Panc1 (cell line): ENCODE measurements around the gene FOXA3. TPM values are rescaled to one million over a fixed set of nuclear protein-coding genes. Genes with fewer than 3 reads are reported as not detected.

Experiments
- ATAC-seq: fragments of 200-7000 bp; cut with Tn5 transposase; 2 replicates; pipeline ENCODE4 v1.9.1; 2020; ENCODE audit warnings: mild to moderate bottlenecking, moderate library complexity
- BruUV-seq: library from RNA; stranded (reverse); fragments of 400-500 nt; replicated peaks from 2 replicates; lab custom pipeline; 2021; lab: Mats Ljungman, UMichigan
- CTCF ChIA-PET: fragments of 300-600 bp; sonication (Branson Sonifier 250); formaldehyde crosslinking; loops from one replicate; lab custom pipeline; 2022; ENCODE audit warnings: antibody characterized with exemption; lab: Charles Lee
- POLR2A ChIA-PET: fragments of 300-600 bp; sonication (Branson Sonifier 250); formaldehyde crosslinking; loops from one replicate; lab custom pipeline; 2022; ENCODE audit warnings: antibody characterized with exemption; lab: Charles Lee
- DNase-seq: peaks from one replicate; pipeline ENCODE4 v3.0.0-alpha.2; 2010; ENCODE audit warnings: low read depth, low spot score
- H3K27ac ChIP-seq: 2 replicates; pipeline ENCODE4 v1.5.1; 2011; ENCODE audit warnings: mild to moderate bottlenecking, low read length, inconsistent platforms
- H3K27me3 ChIP-seq: fragments of 200-500 bp; sonication (Bioruptor generic); 2 replicates; pipeline ENCODE4 v1.6.0; 2014; ENCODE audit warnings: low read length, inconsistent platforms; ENCODE audit not compliant: control insufficient read depth, insufficient read depth
- H3K36me3 ChIP-seq: fragments of 200-500 bp; sonication (Bioruptor generic); 2 replicates; pipeline ENCODE4 v1.5.1; 2014; ENCODE audit warnings: inconsistent platforms, mild to moderate bottlenecking, low read length, moderate library complexity; ENCODE audit not compliant: control insufficient read depth, insufficient read depth
- H3K4me1 ChIP-seq: 2 replicates; pipeline ENCODE4 v1.5.1; 2011; ENCODE audit warnings: inconsistent platforms, mild to moderate bottlenecking, low read length, moderate library complexity; ENCODE audit not compliant: control insufficient read depth, insufficient read depth
- H3K4me3 ChIP-seq, 2 experiments: 2 replicates each; pipeline ENCODE4 v1.5.1; 2011 to 2012; ENCODE audit warnings: low read depth in 2 of 2, low read length in 2 of 2, mild to moderate bottlenecking in 2 of 2, inconsistent platforms in 1 of 2, moderate library complexity in 1 of 2
- H3K9me3 ChIP-seq: fragments of 200-500 bp; sonication (Bioruptor generic); 2 replicates; pipeline ENCODE4 v1.5.1; 2014; ENCODE audit warnings: low read depth, mild to moderate bottlenecking, inconsistent platforms, low read length, moderate library complexity; ENCODE audit not compliant: control insufficient read depth, insufficient read depth
- CTCF ChIP-seq: fragments of 450-650 bp; IDR thresholded peaks from 2 replicates; pipeline ENCODE4 v1.5.1; 2017; ENCODE audit warnings: mild to moderate bottlenecking
- POLR2AphosphoS5 ChIP-seq: IDR thresholded peaks from 2 replicates; pipeline ENCODE4 v1.6.1; 2012; ENCODE audit warnings: mild to moderate bottlenecking, low read depth, low read length, moderate library complexity
- REST ChIP-seq, 2 experiments: IDR thresholded peaks; 2 replicates each; pipeline ENCODE4 v1.6.1; 2011 to 2012; ENCODE audit warnings: low read depth in 2 of 2, control low read depth in 1 of 2, low read length in 1 of 2, mild to moderate bottlenecking in 1 of 2, moderate library complexity in 1 of 2; ENCODE audit not compliant: insufficient read depth in 1 of 2
- SIN3A ChIP-seq: IDR thresholded peaks from 2 replicates; pipeline ENCODE4 v1.6.1; 2012; ENCODE audit warnings: low read depth, mild to moderate bottlenecking, low read length, moderate library complexity, borderline replicate concordance; ENCODE audit not compliant: insufficient read depth
- TCF7L2 ChIP-seq: IDR thresholded peaks from 2 replicates; pipeline ENCODE4 v1.6.1; 2011; ENCODE audit warnings: mild to moderate bottlenecking, low read depth, low read length, inconsistent platforms
- in situ Hi-C: cut with HindIII; loops from 2 replicates; pipeline ENCODE4 v1.10.0; 2016; ENCODE audit warnings: low sequenced_read_pairs, low pct_unique_long_range_greater_than_20kb
- intact Hi-C: fragments of 100-400 bp; cut with micrococcal nuclease; formaldehyde crosslinking; loops from one replicate; pipeline ENCODE4 v1.10.0; 2022; ENCODE audit not compliant: unreplicated experiment
- total RNA-seq: library from RNA; stranded (reverse); gene quantifications from one replicate; pipeline ENCODE4 v1.2.1, GENCODE V29; 2021; ENCODE audit not compliant: unreplicated experiment

FOXA3 gene
- total RNA-seq, 1 experiment from 2014 or later, result 0.26 TPM

GRCh38 chr19:45920458-45920857, 56.3 kb downstream of the FOXA3 start:
- Histone ChIP-seq H3K4me3 (no peak overlapping the region), H3K4me1 (no peaks in the 10 kb centered on the region), H3K27me3 (no peaks in the 10 kb centered on the region), H3K36me3 (no peaks in the 10 kb centered on the region), H3K27ac (no peak overlapping the region), H3K9me3 (no peaks in the 10 kb centered on the region)
- TF ChIP-seq CTCF (no peak), SIN3A (no peak), TCF7L2 (no peak), REST (IDR thresholded peaks at IDR 0.05; ENCODE audit: insufficient read depth in 1 of 2, low read depth in 2 of 2, low read length in 1 of 2) (no peak), POLR2AphosphoS5 (no peak)
- ATAC-seq (peak; percentile 48), DNase-seq (no peak)
- ChIA-PET POLR2A (no interaction called here), CTCF (interaction anchor here (0.6 kb wide), 1 partner anchor 25 kb away, joined by 3 read pairs; no protein-coding TSS in a partner anchor)
- intact Hi-C loops, result no loop called here
- in situ Hi-C loops, result no loop called here
- BruUV-seq, result no TSS peak

- DNase-seq, result no peak
- Histone ChIP-seq H3K4me1 (no peaks in the 10 kb centered on the region), H3K36me3 (no peaks in the 10 kb centered on the region), H3K27me3 (no peaks in the 10 kb centered on the region), H3K27ac (no peak overlapping the region), H3K9me3 (no peaks in the 10 kb centered on the region), H3K4me3 (no peak overlapping the region)
- CTCF ChIA-PET, result no interaction called here
- in situ Hi-C loops (no loop called here), intact Hi-C loops (no loop called here)
- BruUV-seq, result no TSS peak
- ATAC-seq, result peak; percentile 75
- POLR2A ChIA-PET, result no interaction called here
- TF ChIP-seq REST (IDR thresholded peaks at IDR 0.05; ENCODE audit: insufficient read depth in 1 of 2, low read depth in 2 of 2, low read length in 1 of 2) (no peak), SIN3A (no peak), TCF7L2 (no peak), POLR2AphosphoS5 (no peak)
These were observed 58.2 kb downstream of the FOXA3 start for GRCh38 chr19:45922281-45922680.

Other genes with a start within 250 kb of the FOXA3 start
- 32.7 TPM for gene EML2, start 224.9 kb upstream of the FOXA3 start, total RNA-seq
- gene GIPR, start 196.1 kb upstream of the FOXA3 start, total RNA-seq, result 2.0 TPM
- 496 TPM for gene SNRPD2, start 172.4 kb upstream of the FOXA3 start, total RNA-seq
- 19.4 TPM for gene QPCTL, start 171.7 kb upstream of the FOXA3 start, total RNA-seq
- 25.1 TPM for gene FBXO46, start 133.4 kb upstream of the FOXA3 start, total RNA-seq
- gene MEIOSIN, start 130.9 kb upstream of the FOXA3 start, total RNA-seq, result not detected
- gene SIX5, start 95.1 kb upstream of the FOXA3 start, total RNA-seq, result 38.7 TPM
- gene DMPK, start 81.8 kb upstream of the FOXA3 start, total RNA-seq, result 119 TPM
- 64.6 TPM for gene DMWD, start 71.5 kb upstream of the FOXA3 start, total RNA-seq
- not detected for gene RSPH6A, start 49.0 kb upstream of the FOXA3 start, total RNA-seq
- gene SYMPK, start 1.2 kb upstream of the FOXA3 start, total RNA-seq, result 47.7 TPM
- gene IRF2BP1, start 21.8 kb downstream of the FOXA3 start, total RNA-seq, result 21.9 TPM
- 11.1 TPM for gene MYPOP, start 38.3 kb downstream of the FOXA3 start, total RNA-seq
- not detected for gene NANOS2, start 50.5 kb downstream of the FOXA3 start, total RNA-seq
- 0.44 TPM for gene NOVA2, start 109.5 kb downstream of the FOXA3 start, total RNA-seq
- 17.9 TPM for gene CCDC61, start 131.1 kb downstream of the FOXA3 start, total RNA-seq
- gene PGLYRP1, start 158.7 kb downstream of the FOXA3 start, total RNA-seq, result not detected
- 0.39 TPM for gene IGFL4, start 176.7 kb downstream of the FOXA3 start, total RNA-seq